Measurements from ENCODE around the gene SCT.
A peak's percentile ranks its signal among the peaks of the same experiment; 100 is the strongest.

SCT gene

DNA sequence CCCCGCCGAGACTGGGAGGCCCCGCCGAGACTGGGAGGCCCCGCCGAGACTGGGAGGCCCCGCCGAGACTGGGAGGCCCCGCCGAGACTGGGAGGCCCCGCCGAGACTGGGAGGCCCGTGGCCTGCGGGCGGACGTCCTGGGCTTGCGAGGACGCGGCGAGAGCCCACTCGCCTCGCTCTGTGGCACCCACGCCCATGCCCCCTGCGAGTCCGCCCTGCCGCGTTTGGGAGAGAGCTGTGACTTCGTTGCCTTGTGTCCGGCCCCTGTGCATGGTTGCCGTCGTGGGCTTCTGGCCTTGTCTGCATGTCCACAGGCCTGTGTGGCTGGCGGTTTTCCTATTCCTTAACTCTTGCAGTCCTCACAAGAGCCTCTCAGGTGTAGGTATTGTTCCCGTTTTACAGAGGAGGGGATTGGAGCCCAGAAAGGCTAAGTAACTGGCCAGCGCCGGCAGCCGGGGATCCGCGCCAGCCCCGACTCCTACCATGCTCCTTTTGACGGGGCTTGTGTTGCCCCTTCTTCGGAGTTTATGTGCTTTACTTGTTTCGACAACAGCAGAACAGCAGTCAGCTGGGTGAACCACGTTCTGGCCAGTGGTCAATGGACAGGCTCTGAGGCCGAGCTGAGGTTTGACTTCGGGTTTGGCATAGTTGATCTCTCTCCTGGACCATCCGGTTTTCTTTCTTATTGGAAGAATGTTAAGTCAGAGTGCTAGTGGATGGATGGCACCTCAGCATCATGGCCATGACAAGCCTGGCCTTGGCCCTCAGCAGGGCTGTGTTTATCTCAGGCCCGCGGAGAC lies 50.0 kb downstream of the SCT start:
- H3K18ac ChIP-seq (ENCODE audit: low read depth in 1 of 2, low read length in 2 of 2) = peak overlapping the region; percentile 64 to 95
- H3K27me3 ChIP-seq (ENCODE audit: control insufficient read depth in 1 of 2, insufficient read depth in 1 of 2, low read length in 2 of 2) = peaks cover 4 to 7% of the 10 kb centered on the region in 2 experiments
- peak overlapping the region; percentile 30 for H2AFZ ChIP-seq (ENCODE audit: low read depth, low read length)
- peak overlapping the region; percentile 19 for H2BK15ac ChIP-seq (ENCODE audit: low read depth, poor library complexity, severe bottlenecking)
- H2BK12ac ChIP-seq (ENCODE audit: low read length in 2 of 2) = peak overlapping the region in 1 of 2 experiments; percentile 77
- peak overlapping the region; percentile 82 to 99 for H3K4me3 ChIP-seq (ENCODE audit: insufficient read depth in 1 of 2, low read depth in 1 of 2, low read length in 2 of 2)
- H3K14ac ChIP-seq (ENCODE audit: low read length in 2 of 2) = peak overlapping the region in 1 of 2 experiments; percentile 96
- H3K9me3 ChIP-seq (ENCODE audit: control insufficient read depth, low read length) = no peaks in the 10 kb centered on the region
- H3K23ac ChIP-seq (ENCODE audit: low read length in 2 of 2) = peak overlapping the region in 1 of 2 experiments; percentile 2
- H3K4ac ChIP-seq (ENCODE audit: low read depth in 1 of 2, low read length in 2 of 2) = peak overlapping the region; percentile 7 to 92
- peak overlapping the region; percentile 88 for H3K27ac ChIP-seq (ENCODE audit: low read length, poor library complexity, severe bottlenecking)
- H3K4me2 ChIP-seq (ENCODE audit: low read length, poor library complexity, severe bottlenecking) = peak overlapping the region; percentile 66
- no peak overlapping the region for H4K91ac ChIP-seq (ENCODE audit: low read length)
- no peak overlapping the region for H4K8ac ChIP-seq (ENCODE audit: low read length)
- H3K4me1 ChIP-seq (ENCODE audit: control insufficient read depth, insufficient read depth, low read depth, low read length) = peaks cover 46% of the 10 kb centered on the region
- peak overlapping the region; percentile 98 for H3K9ac ChIP-seq (ENCODE audit: low read length)
- H3K79me1 ChIP-seq (replicated peaks; ENCODE audit: low read length, poor library complexity, severe bottlenecking) = peaks cover 3% of the 10 kb centered on the region
- H3K36me3 ChIP-seq (ENCODE audit: control insufficient read depth in 1 of 2, insufficient read depth in 2 of 2, low read depth in 1 of 2, low read length in 2 of 2) = peaks cover 5 to 21% of the 10 kb centered on the region in 2 experiments
- DNase-seq = no peak
- peak overlapping the region; percentile 46 for H2BK5ac ChIP-seq (ENCODE audit: low read depth, low read length, poor library complexity, severe bottlenecking)
- WGBS = 8% methylated on average over 40 of the region's 48 CpGs
- H2BK120ac ChIP-seq (ENCODE audit: low read depth, low read length) = no peak overlapping the region
- peak overlapping the region; percentile 27 for H2AK5ac ChIP-seq (ENCODE audit: low read length, severe bottlenecking)
